HG02870 (cell line): ENCODE data around the gene POLR1C.
"Not testable (repeated sequence)": the region's sequence is repeated elsewhere in the genome, so short reads cannot be mapped to it uniquely, and the experiment has no call there.

Experiments used
- ATAC-seq: cut with Tn5 transposase; IDR thresholded peaks from one replicate; pipeline ENCODE4 v1.9.1; 2021; ENCODE audit warnings: mild to moderate bottlenecking, moderate library complexity; ENCODE audit not compliant: unreplicated experiment

The POLR1C gene

DNA sequence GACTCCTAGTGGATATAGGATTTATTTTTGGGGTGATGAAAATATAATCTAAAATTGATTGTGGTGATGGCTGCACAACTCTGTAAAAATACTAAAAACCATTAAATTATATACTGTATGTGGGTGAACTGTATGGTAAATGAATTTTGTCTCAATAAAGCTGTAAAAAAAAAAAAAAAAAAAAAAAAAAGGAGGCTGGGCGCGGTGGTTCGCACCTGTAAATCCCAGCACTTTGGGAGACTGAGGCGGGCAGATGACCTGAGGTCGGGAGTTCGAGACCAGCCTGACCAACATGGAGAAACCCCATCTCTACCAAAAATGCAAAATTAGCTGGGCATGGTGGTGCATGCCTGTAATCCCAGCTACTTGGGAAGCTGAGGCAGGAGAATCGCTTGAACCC lies 40.7 kb downstream of the POLR1C start:
- ATAC-seq: not testable (repeated sequence)

DNA sequence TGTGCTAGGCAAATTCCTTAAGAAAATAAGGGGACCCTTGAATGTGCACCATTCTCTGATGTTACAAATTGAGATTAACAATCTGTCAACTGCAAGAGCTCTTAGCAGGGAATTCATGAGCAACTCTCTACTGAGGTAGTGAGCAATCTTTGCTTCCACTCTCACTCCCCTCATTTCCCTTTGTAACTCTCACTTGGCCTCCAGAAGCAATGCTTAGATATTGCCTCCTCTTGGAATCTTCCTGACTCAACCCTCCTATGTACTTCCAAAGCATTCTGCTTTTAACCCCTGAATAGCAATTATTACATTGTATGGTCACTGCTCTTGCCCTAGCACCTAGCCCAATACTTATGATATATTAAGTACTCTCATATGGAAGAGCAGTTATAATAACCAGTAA lies 42.4 kb downstream of the POLR1C start:
- ATAC-seq: no peak

DNA sequence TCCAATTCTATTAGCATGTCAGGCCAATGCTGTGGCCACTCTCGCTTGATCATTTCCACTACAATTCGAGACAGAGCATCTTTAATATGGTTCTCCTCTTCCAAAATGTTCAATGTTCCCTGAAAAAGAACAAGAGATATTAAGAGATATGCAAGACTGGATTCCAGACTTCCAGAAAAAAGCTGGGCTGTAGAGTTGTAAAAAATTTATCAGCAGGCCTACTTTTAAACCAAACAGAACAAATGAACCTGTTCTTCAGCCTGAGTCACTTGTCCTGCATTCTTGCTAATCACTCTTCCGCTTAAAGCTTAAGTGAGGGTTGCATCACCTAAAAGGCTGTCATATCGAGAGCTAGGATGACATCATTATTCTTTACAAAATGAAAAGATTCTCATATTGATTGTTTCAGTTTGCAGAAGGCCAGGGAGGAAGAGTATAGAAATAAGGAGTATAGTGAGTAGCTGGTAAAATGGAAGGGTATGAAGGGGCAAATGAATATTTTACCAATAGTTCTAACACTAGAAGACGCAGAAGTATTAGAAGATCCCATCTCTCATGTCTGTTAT lies 54.1 kb downstream of the POLR1C start:
- ATAC-seq: no peak
